Fibroblast of lung (primary cell): Measurements from ENCODE around the gene MOAP1. TPM values are rescaled to one million over a fixed set of nuclear protein-coding genes. Genes with fewer than 3 reads are reported as not detected.
"Not testable (repeated sequence)": the region's sequence is repeated elsewhere in the genome, so short reads cannot be mapped to it uniquely, and the experiment has no call there.

ENCODE experiments used
- DNase-seq, 2 donors: peaks; one replicate each; pipeline versions ENCODE4 v3.0.0 to v3.0.0-alpha.2; 2010; ENCODE audit warnings: low read depth in 2 of 2
- H2AFZ ChIP-seq: 2 replicates; pipeline ENCODE4 v1.5.1; 2012; ENCODE audit warnings: low read length, control low read depth, inconsistent platforms
- H3K27ac ChIP-seq: 2 replicates; pipeline ENCODE4 v1.5.1; 2011; ENCODE audit warnings: low read length, control low read depth; ENCODE audit not compliant: insufficient read depth
- H3K27me3 ChIP-seq: 2 replicates; pipeline ENCODE4 v1.5.1; 2011; ENCODE audit warnings: mild to moderate bottlenecking, low read length; ENCODE audit not compliant: control insufficient read depth, insufficient read depth
- H3K36me3 ChIP-seq: 2 replicates; pipeline ENCODE4 v1.5.1; 2011; ENCODE audit warnings: low read length; ENCODE audit not compliant: control insufficient read depth, insufficient read depth
- H3K4me1 ChIP-seq: 2 replicates; pipeline ENCODE4 v1.5.1; 2011; ENCODE audit warnings: low read length; ENCODE audit not compliant: control insufficient read depth, insufficient read depth; ENCODE audit errors: extremely low read depth
- H3K4me2 ChIP-seq: 2 replicates; pipeline ENCODE4 v1.5.1; 2011; ENCODE audit warnings: low read length, control low read depth; ENCODE audit not compliant: insufficient read depth; ENCODE audit errors: extremely low read depth
- H3K4me3 ChIP-seq, 4 experiments: fragments of 200-600 bp in 1 of 4; sonication (generic) in 1 of 4; replicated peaks in 1 of 4; 2 replicates each; pipeline ENCODE4 v1.5.1; 2011 to 2016; ENCODE audit warnings: low read length in 4 of 4, low read depth in 3 of 4, mild to moderate bottlenecking in 3 of 4, control low read depth in 2 of 4, inconsistent platforms in 1 of 4, mixed read lengths in 1 of 4; ENCODE audit not compliant: insufficient read depth in 1 of 4; ENCODE audit errors: control extremely low read depth in 1 of 4
- H3K79me2 ChIP-seq: 2 replicates; pipeline ENCODE4 v1.5.1; 2012; ENCODE audit warnings: mild to moderate bottlenecking, low read length, inconsistent platforms; ENCODE audit not compliant: control insufficient read depth, insufficient read depth
- H3K9ac ChIP-seq: 2 replicates; pipeline ENCODE4 v1.5.1; 2011; ENCODE audit warnings: mild to moderate bottlenecking, low read length, control low read depth; ENCODE audit not compliant: insufficient read depth
- H3K9me3 ChIP-seq: 2 replicates; pipeline ENCODE4 v1.5.1; 2012; ENCODE audit warnings: low read depth, low read length; ENCODE audit not compliant: control insufficient read depth, insufficient read depth
- H4K20me1 ChIP-seq: 2 replicates; pipeline ENCODE4 v1.5.1; 2011; ENCODE audit warnings: low read length; ENCODE audit not compliant: control insufficient read depth, insufficient read depth; ENCODE audit errors: extremely low read depth
- CTCF ChIP-seq, 2 donors: IDR thresholded peaks in 1 of 2; conservative IDR thresholded peaks in 1 of 2; 1 replicate in 1 of 2; 2 replicates in 1 of 2; pipeline ENCODE4 v1.5.1; 2011 to 2012; ENCODE audit warnings: low read length in 2 of 2, control low read depth in 1 of 2, inconsistent platforms in 1 of 2, low read depth in 1 of 2, mild to moderate bottlenecking in 1 of 2
- EZH2 ChIP-seq: IDR thresholded peaks from 2 replicates; pipeline ENCODE4 v1.5.1; 2012; ENCODE audit warnings: low read length, control low read depth, mild to moderate bottlenecking; ENCODE audit errors: missing control alignments
- polyA plus RNA-seq, 2 donors: library from polyadenylated mRNA; depleted of rRNA in 1 of 2; stranded (reverse) in 1 of 2; unstranded in 1 of 2; fragments of >200 nt; gene quantifications; 2 replicates each; pipeline ENCODE4 v1.2.1, GENCODE V29; 2011 to 2012; ENCODE audit warnings: missing spikeins in 1 of 2
- total RNA-seq: library from RNA; depleted of rRNA; stranded (reverse); fragments of >200 nt; gene quantifications from 2 replicates; pipeline ENCODE4 v1.2.1, GENCODE V29; 2014

The MOAP1 gene
- total and polyA plus RNA-seq, 2 donors (not counting 1 experiment from before 2014, with no cell fraction given): 18.5 to 21.3 TPM

- Histone ChIP-seq H3K27ac (no peak overlapping the region), H3K4me1 (no peaks in the 10 kb centered on the region), H3K9ac (no peak overlapping the region), H3K79me2 (no peaks in the 10 kb centered on the region), H3K9me3 (no peaks in the 10 kb centered on the region), H2AFZ (no peak overlapping the region), H3K36me3 (no peaks in the 10 kb centered on the region), H3K27me3 (no peaks in the 10 kb centered on the region), H3K4me2 (no peak overlapping the region), H4K20me1 (no peaks in the 10 kb centered on the region), H3K4me3 (no peak overlapping the region)
- no peak for DNase-seq
- no peak for TF ChIP-seq EZH2
- no peak for TF ChIP-seq CTCF (conservative IDR thresholded peaks at IDR 0.05 in 1 of 2, IDR thresholded peaks at IDR 0.05 in 1 of 2; ENCODE audit: low read depth in 1 of 2, low read length in 2 of 2)
These were observed 21.1 kb downstream of the MOAP1 start for GRCh38 chr14:93163564-93163963.

- Histone ChIP-seq H4K20me1 (no peaks in the 10 kb centered on the region), H3K4me1 (no peaks in the 10 kb centered on the region), H3K9ac (no peak overlapping the region), H3K4me2 (no peak overlapping the region), H3K9me3 (no peaks in the 10 kb centered on the region), H3K27me3 (no peaks in the 10 kb centered on the region), H3K4me3 (no peak overlapping the region), H3K27ac (no peak overlapping the region), H3K79me2 (no peaks in the 10 kb centered on the region), H3K36me3 (no peaks in the 10 kb centered on the region), H2AFZ (no peak overlapping the region)
- no peak for DNase-seq
- TF ChIP-seq EZH2 (no peak), CTCF (conservative IDR thresholded peaks at IDR 0.05 in 1 of 2, IDR thresholded peaks at IDR 0.05 in 1 of 2; ENCODE audit: low read depth in 1 of 2, low read length in 2 of 2) (no peak)
These were observed 23.2 kb downstream of the MOAP1 start for GRCh38 chr14:93161411-93161940.

GRCh38 chr14:93160353-93160801, 24.3 kb downstream of the MOAP1 start:
- H3K79me2 ChIP-seq: no peaks in the 10 kb centered on the region
- no peak for DNase-seq
- H3K4me2 ChIP-seq: no peak overlapping the region
- H3K27ac ChIP-seq: no peak overlapping the region
- H3K27me3 ChIP-seq: no peaks in the 10 kb centered on the region
- H2AFZ ChIP-seq: no peak overlapping the region
- no peaks in the 10 kb centered on the region for H3K9me3 ChIP-seq
- no peak for TF ChIP-seq EZH2
- peak; percentile 38 to 49 for TF ChIP-seq CTCF (conservative IDR thresholded peaks at IDR 0.05 in 1 of 2, IDR thresholded peaks at IDR 0.05 in 1 of 2; ENCODE audit: low read depth in 1 of 2, low read length in 2 of 2)
- H3K36me3 ChIP-seq: no peaks in the 10 kb centered on the region
- H4K20me1 ChIP-seq: no peaks in the 10 kb centered on the region
- no peak overlapping the region for H3K4me3 ChIP-seq
- H3K9ac ChIP-seq: no peak overlapping the region
- no peaks in the 10 kb centered on the region for H3K4me1 ChIP-seq

- DNase-seq, H3K9me3 ChIP-seq, H3K36me3 ChIP-seq, H3K4me1 ChIP-seq, H2AFZ ChIP-seq, H3K79me2 ChIP-seq, H3K9ac ChIP-seq, H3K4me3 ChIP-seq, H4K20me1 ChIP-seq, H3K27ac ChIP-seq, H3K27me3 ChIP-seq, H3K4me2 ChIP-seq: not testable (repeated sequence)
These were observed 24.9 kb downstream of the MOAP1 start for GRCh38 chr14:93159625-93160352.
